ENCODE measurements around the gene MYH15.

Gene MYH15

DNA sequence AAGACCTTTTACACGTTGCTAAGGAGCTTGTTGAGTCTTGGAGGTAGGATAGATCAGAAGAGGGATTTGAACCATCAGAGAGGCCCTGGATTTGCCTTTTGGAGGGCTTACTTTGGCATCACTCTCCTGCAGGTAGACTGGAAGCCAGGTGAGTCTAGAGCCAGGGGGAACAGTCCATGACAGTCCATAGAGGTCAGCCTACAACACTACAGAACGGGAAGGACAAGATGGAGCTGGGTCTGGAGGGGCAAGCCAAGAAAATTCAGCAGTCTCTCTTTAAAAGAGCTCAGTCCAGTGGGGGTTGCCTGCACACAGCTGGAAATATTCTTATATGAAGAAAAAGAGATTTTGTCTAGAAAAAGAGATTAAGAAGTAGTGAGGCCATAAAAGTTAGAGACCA, 153.4 kb downstream of the MYH15 start:
- no peaks in the 10 kb centered on the region for H3K9me3 ChIP-seq (ENCODE audit: control insufficient read depth, low read length)
- DNase-seq (ENCODE audit: low read depth) = no peak
- H3K9ac ChIP-seq (ENCODE audit: low read length) = no peak overlapping the region
- H3K36me3 ChIP-seq (ENCODE audit: control insufficient read depth, insufficient read depth, low read length, severe bottlenecking) = no peaks in the 10 kb centered on the region
- H3K4me1 ChIP-seq (ENCODE audit: control insufficient read depth, insufficient read depth, low read length) = no peaks in the 10 kb centered on the region
- H3K27me3 ChIP-seq (replicated peaks; ENCODE audit: control insufficient read depth, insufficient read depth, low read length) = no peaks in the 10 kb centered on the region
- no peak overlapping the region for H3K4me3 ChIP-seq (ENCODE audit: low read length)

GRCh38 chr3:108354562-108354961, 155.8 kb downstream of the MYH15 start:
- Histone ChIP-seq H3K4me1 (ENCODE audit: control insufficient read depth, insufficient read depth, low read length) (no peaks in the 10 kb centered on the region), H3K27me3 (replicated peaks; ENCODE audit: control insufficient read depth, insufficient read depth, low read length) (no peaks in the 10 kb centered on the region), H3K9ac (ENCODE audit: low read length) (no peak overlapping the region), H3K36me3 (ENCODE audit: control insufficient read depth, insufficient read depth, low read length, severe bottlenecking) (no peaks in the 10 kb centered on the region), H3K4me3 (ENCODE audit: low read length) (no peak overlapping the region), H3K9me3 (ENCODE audit: control insufficient read depth, low read length) (no peaks in the 10 kb centered on the region)
- DNase-seq (ENCODE audit: low read depth) = no peak

- Histone ChIP-seq H3K4me1 (ENCODE audit: control insufficient read depth, insufficient read depth, low read length) (no peaks in the 10 kb centered on the region), H3K9me3 (ENCODE audit: control insufficient read depth, low read length) (no peaks in the 10 kb centered on the region), H3K36me3 (ENCODE audit: control insufficient read depth, insufficient read depth, low read length, severe bottlenecking) (no peaks in the 10 kb centered on the region), H3K27me3 (replicated peaks; ENCODE audit: control insufficient read depth, insufficient read depth, low read length) (no peaks in the 10 kb centered on the region), H3K4me3 (ENCODE audit: low read length) (no peak overlapping the region), H3K9ac (ENCODE audit: low read length) (no peak overlapping the region)
- DNase-seq (ENCODE audit: low read depth) = no peak
Measured at GRCh38 chr3:108352176-108352575, 158.2 kb downstream of the MYH15 start.

GRCh38 chr3:108346301-108347227, 163.8 kb downstream of the MYH15 start:
- H3K4me1 ChIP-seq (ENCODE audit: control insufficient read depth, insufficient read depth, low read length) = no peaks in the 10 kb centered on the region
- H3K4me3 ChIP-seq (ENCODE audit: low read length) = no peak overlapping the region
- DNase-seq (ENCODE audit: low read depth) = peak; percentile 65
- H3K27me3 ChIP-seq (replicated peaks; ENCODE audit: control insufficient read depth, insufficient read depth, low read length) = no peaks in the 10 kb centered on the region
- H3K36me3 ChIP-seq (ENCODE audit: control insufficient read depth, insufficient read depth, low read length, severe bottlenecking) = no peaks in the 10 kb centered on the region
- H3K9me3 ChIP-seq (ENCODE audit: control insufficient read depth, low read length) = no peaks in the 10 kb centered on the region
- H3K9ac ChIP-seq (ENCODE audit: low read length) = no peak overlapping the region

- DNase-seq (ENCODE audit: low read depth) = no peak
- Histone ChIP-seq H3K36me3 (ENCODE audit: control insufficient read depth, insufficient read depth, low read length, severe bottlenecking) (no peaks in the 10 kb centered on the region), H3K4me3 (ENCODE audit: low read length) (no peak overlapping the region), H3K9ac (ENCODE audit: low read length) (no peak overlapping the region), H3K9me3 (ENCODE audit: control insufficient read depth, low read length) (no peaks in the 10 kb centered on the region), H3K27me3 (replicated peaks; ENCODE audit: control insufficient read depth, insufficient read depth, low read length) (no peaks in the 10 kb centered on the region), H3K4me1 (ENCODE audit: control insufficient read depth, insufficient read depth, low read length) (no peaks in the 10 kb centered on the region)
Measured at GRCh38 chr3:108345492-108346205, 164.7 kb downstream of the MYH15 start.

DNA sequence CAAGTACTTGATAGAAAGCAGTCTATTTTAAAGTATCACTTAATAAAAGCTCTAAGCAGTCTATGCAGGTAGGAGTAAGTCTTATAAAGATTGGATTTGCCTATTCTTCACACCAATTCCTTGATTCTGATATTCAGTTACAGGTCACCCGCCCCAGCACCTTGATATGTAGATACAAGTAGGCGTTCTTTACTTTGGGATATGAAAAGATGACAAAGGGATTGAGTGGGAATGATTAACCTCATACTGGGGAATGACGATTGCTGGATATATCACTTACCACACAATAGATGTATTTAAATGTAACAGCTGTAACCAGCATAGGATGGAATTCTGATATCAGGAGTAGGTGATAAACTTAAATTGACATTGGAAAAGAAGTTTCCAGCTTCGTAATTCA, 166.9 kb downstream of the MYH15 start:
- Histone ChIP-seq H3K27me3 (replicated peaks; ENCODE audit: control insufficient read depth, insufficient read depth, low read length) (no peaks in the 10 kb centered on the region), H3K9me3 (ENCODE audit: control insufficient read depth, low read length) (no peaks in the 10 kb centered on the region), H3K9ac (ENCODE audit: low read length) (no peak overlapping the region), H3K36me3 (ENCODE audit: control insufficient read depth, insufficient read depth, low read length, severe bottlenecking) (no peaks in the 10 kb centered on the region), H3K4me1 (ENCODE audit: control insufficient read depth, insufficient read depth, low read length) (no peaks in the 10 kb centered on the region), H3K4me3 (ENCODE audit: low read length) (no peak overlapping the region)
- no peak for DNase-seq (ENCODE audit: low read depth)

GRCh38 chr3:108342837-108343486, 167.4 kb downstream of the MYH15 start:
- H3K9me3 ChIP-seq (ENCODE audit: control insufficient read depth, low read length) = no peaks in the 10 kb centered on the region
- no peak overlapping the region for H3K9ac ChIP-seq (ENCODE audit: low read length)
- no peaks in the 10 kb centered on the region for H3K36me3 ChIP-seq (ENCODE audit: control insufficient read depth, insufficient read depth, low read length, severe bottlenecking)
- peak; percentile 36 for DNase-seq (ENCODE audit: low read depth)
- no peaks in the 10 kb centered on the region for H3K27me3 ChIP-seq (replicated peaks; ENCODE audit: control insufficient read depth, insufficient read depth, low read length)
- no peak overlapping the region for H3K4me3 ChIP-seq (ENCODE audit: low read length)
- H3K4me1 ChIP-seq (ENCODE audit: control insufficient read depth, insufficient read depth, low read length) = no peaks in the 10 kb centered on the region

DNA sequence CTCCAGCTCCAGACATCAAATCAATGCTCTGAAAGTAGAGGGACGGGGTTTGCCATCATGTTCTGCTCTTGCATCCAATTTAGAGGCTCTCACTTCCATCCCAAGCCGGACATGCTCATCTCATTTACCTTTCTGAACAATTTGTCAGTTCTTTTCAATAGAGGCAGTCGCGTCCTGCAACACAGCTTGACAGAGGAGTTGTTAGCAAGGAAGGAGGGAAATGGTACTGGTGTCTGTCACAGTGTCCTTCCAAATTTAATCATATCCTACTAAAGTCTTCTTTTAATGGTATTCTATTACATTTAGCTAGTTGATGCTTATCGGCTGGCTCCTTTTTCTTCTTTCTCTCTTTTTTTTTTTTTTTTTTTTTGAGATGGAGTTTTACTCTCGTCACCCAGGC, 168.5 kb downstream of the MYH15 start:
- Histone ChIP-seq H3K36me3 (ENCODE audit: control insufficient read depth, insufficient read depth, low read length, severe bottlenecking) (no peaks in the 10 kb centered on the region), H3K4me3 (ENCODE audit: low read length) (no peak overlapping the region), H3K4me1 (ENCODE audit: control insufficient read depth, insufficient read depth, low read length) (no peaks in the 10 kb centered on the region), H3K9me3 (ENCODE audit: control insufficient read depth, low read length) (no peaks in the 10 kb centered on the region), H3K9ac (ENCODE audit: low read length) (no peak overlapping the region), H3K27me3 (replicated peaks; ENCODE audit: control insufficient read depth, insufficient read depth, low read length) (no peaks in the 10 kb centered on the region)
- no peak for DNase-seq (ENCODE audit: low read depth)

GRCh38 chr3:108338901-108339545, 171.4 kb downstream of the MYH15 start:
- H3K4me1 ChIP-seq (ENCODE audit: control insufficient read depth, insufficient read depth, low read length) = no peaks in the 10 kb centered on the region
- no peak overlapping the region for H3K9ac ChIP-seq (ENCODE audit: low read length)
- no peak for DNase-seq (ENCODE audit: low read depth)
- no peaks in the 10 kb centered on the region for H3K27me3 ChIP-seq (replicated peaks; ENCODE audit: control insufficient read depth, insufficient read depth, low read length)
- no peaks in the 10 kb centered on the region for H3K36me3 ChIP-seq (ENCODE audit: control insufficient read depth, insufficient read depth, low read length, severe bottlenecking)
- H3K9me3 ChIP-seq (ENCODE audit: control insufficient read depth, low read length) = no peaks in the 10 kb centered on the region
- H3K4me3 ChIP-seq (ENCODE audit: low read length) = no peak overlapping the region

GRCh38 chr3:108334701-108335100, 175.7 kb downstream of the MYH15 start:
- DNase-seq (ENCODE audit: low read depth) = no peak
- H3K9me3 ChIP-seq (ENCODE audit: control insufficient read depth, low read length) = no peaks in the 10 kb centered on the region
- H3K27me3 ChIP-seq (replicated peaks; ENCODE audit: control insufficient read depth, insufficient read depth, low read length) = no peaks in the 10 kb centered on the region
- no peaks in the 10 kb centered on the region for H3K4me1 ChIP-seq (ENCODE audit: control insufficient read depth, insufficient read depth, low read length)
- no peaks in the 10 kb centered on the region for H3K36me3 ChIP-seq (ENCODE audit: control insufficient read depth, insufficient read depth, low read length, severe bottlenecking)
- no peak overlapping the region for H3K4me3 ChIP-seq (ENCODE audit: low read length)
- no peak overlapping the region for H3K9ac ChIP-seq (ENCODE audit: low read length)

DNA sequence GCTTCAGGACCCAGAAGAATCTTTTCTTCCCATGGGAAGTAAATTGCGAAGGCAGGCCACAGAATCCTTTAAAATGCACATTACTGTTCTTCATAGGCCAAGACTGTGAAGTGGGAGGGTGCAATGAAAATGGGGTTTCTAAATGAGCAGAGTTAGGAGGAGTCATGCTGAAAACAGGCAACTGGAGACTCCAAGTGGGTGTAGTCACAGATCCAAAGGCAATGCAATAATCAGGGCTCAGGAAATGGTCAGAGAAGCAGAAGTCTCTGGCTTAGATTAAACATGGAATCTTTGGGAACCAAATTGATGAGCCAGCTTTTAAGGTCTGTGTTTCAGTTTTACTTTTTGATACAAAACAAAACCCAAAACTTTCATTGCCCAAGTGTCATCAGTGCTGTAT, 176.4 kb downstream of the MYH15 start:
- H3K9me3 ChIP-seq (ENCODE audit: control insufficient read depth, low read length) = no peaks in the 10 kb centered on the region
- H3K4me3 ChIP-seq (ENCODE audit: low read length) = no peak overlapping the region
- H3K4me1 ChIP-seq (ENCODE audit: control insufficient read depth, insufficient read depth, low read length) = no peaks in the 10 kb centered on the region
- DNase-seq (ENCODE audit: low read depth) = no peak
- no peaks in the 10 kb centered on the region for H3K36me3 ChIP-seq (ENCODE audit: control insufficient read depth, insufficient read depth, low read length, severe bottlenecking)
- H3K9ac ChIP-seq (ENCODE audit: low read length) = no peak overlapping the region
- no peaks in the 10 kb centered on the region for H3K27me3 ChIP-seq (replicated peaks; ENCODE audit: control insufficient read depth, insufficient read depth, low read length)
